Loucy (cell line): Measurements from ENCODE around the gene RNF44.

Experiments
- H2AFZ ChIP-seq: fragments of 200-600 bp; sonication (generic); 2 replicates; pipeline ENCODE4 v1.6.0; 2016; ENCODE audit warnings: antibody characterized with exemption, mild to moderate bottlenecking, low read length, moderate library complexity
- H3F3A ChIP-seq: fragments of 200-600 bp; 2 replicates; pipeline ENCODE4 v1.6.0; 2016; ENCODE audit warnings: antibody characterized with exemption, low read depth, mild to moderate bottlenecking
- H3K27me3 ChIP-seq: fragments of 200-600 bp; sonication (generic); 2 replicates; pipeline ENCODE4 v1.6.1; 2014; ENCODE audit warnings: low read length, mild to moderate bottlenecking; ENCODE audit not compliant: insufficient read depth, poor library complexity, severe bottlenecking
- H3K36me3 ChIP-seq: fragments of 200-600 bp; sonication (generic); 2 replicates; pipeline ENCODE4 v1.6.1; 2016; ENCODE audit warnings: low read length; ENCODE audit not compliant: insufficient read depth
- H3K4me1 ChIP-seq: fragments of 200-600 bp; sonication (generic); 2 replicates; pipeline ENCODE4 v1.5.1; 2014; ENCODE audit warnings: low read length, mild to moderate bottlenecking; ENCODE audit not compliant: insufficient read depth, poor library complexity, severe bottlenecking
- H3K4me2 ChIP-seq: fragments of 200-600 bp; sonication (generic); 2 replicates; pipeline ENCODE4 v1.6.0; 2014; ENCODE audit warnings: antibody characterized with exemption, low read length, low read depth, mild to moderate bottlenecking; ENCODE audit not compliant: poor library complexity, severe bottlenecking
- H3K4me3 ChIP-seq: fragments of 200-600 bp; sonication (generic); 2 replicates; pipeline ENCODE4 v1.5.1; 2014; ENCODE audit warnings: low read length, mild to moderate bottlenecking, mixed read lengths; ENCODE audit not compliant: poor library complexity, severe bottlenecking
- H3K79me2 ChIP-seq: fragments of 200-600 bp; sonication (generic); 2 replicates; pipeline ENCODE4 v1.6.1; 2014; ENCODE audit warnings: low read length; ENCODE audit not compliant: insufficient read depth
- H3K9ac ChIP-seq: fragments of 200-600 bp; sonication (generic); 2 replicates; pipeline ENCODE4 v1.6.0; 2014; ENCODE audit warnings: mild to moderate bottlenecking, low read depth, low read length, moderate library complexity; ENCODE audit not compliant: poor library complexity, severe bottlenecking
- H3K9me2 ChIP-seq: fragments of 200-600 bp; sonication (generic); replicated peaks from 2 replicates; pipeline ENCODE4 v1.6.1; 2016; ENCODE audit warnings: low read depth, low read length, mixed read lengths
- H3K9me3 ChIP-seq: fragments of 200-600 bp; sonication (generic); 2 replicates; pipeline ENCODE4 v1.6.1; 2014; ENCODE audit warnings: mild to moderate bottlenecking, antibody characterized with exemption, low read length, low read depth; ENCODE audit not compliant: insufficient read depth
- H4K20me1 ChIP-seq: fragments of 200-600 bp; sonication (generic); 2 replicates; pipeline ENCODE4 v1.6.0; 2014; ENCODE audit warnings: antibody characterized with exemption, low read length, mild to moderate bottlenecking; ENCODE audit not compliant: insufficient read depth, poor library complexity, severe bottlenecking
- CTCF ChIP-seq: fragments of 200-600 bp; sonication (generic); conservative IDR thresholded peaks from 2 replicates; pipeline ENCODE4 v1.5.1; 2014; ENCODE audit warnings: mild to moderate bottlenecking, antibody characterized with exemption, low read length
- EZH2phosphoT487 ChIP-seq: fragments of 200-600 bp; IDR thresholded peaks from 2 replicates; pipeline ENCODE4 v1.6.1; 2018; ENCODE audit warnings: antibody characterized with exemption, mild to moderate bottlenecking, moderate library complexity, borderline replicate concordance

Gene RNF44

DNA sequence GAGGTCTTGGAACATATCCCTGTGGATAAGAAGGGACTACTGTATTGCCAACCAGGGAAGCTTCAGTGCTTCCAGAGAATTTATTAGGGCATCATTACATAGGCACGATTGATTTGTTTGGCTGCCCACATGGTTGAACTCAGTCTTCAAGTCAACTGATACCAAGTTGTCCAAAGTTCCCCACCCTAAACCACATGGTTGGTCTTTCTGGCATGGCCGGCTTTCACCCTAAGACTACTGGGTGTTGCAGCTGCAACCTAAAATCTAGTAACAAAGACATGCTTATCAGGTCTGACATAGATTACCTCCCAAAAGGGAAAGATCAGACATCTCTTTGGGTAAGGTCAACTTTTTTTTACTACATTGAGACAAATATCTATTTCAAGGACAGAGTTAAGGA lies 52.0 kb downstream of the RNF44 start:
- Histone ChIP-seq H3F3A (no peaks in the 10 kb centered on the region), H3K9me3 (no peaks in the 10 kb centered on the region), H3K36me3 (peaks cover 28% of the 10 kb centered on the region; the same call in 1 of the 2 replicates), H3K79me2 (0 out of 2 replicates have a peak, but pooled peaks cover 4% of the 10 kb centered on the region), H3K4me1 (no peaks in the 10 kb centered on the region), H3K9ac (no peak overlapping the region), H3K4me3 (no peak overlapping the region), H3K27me3 (no peaks in the 10 kb centered on the region), H3K4me2 (no peak overlapping the region), H4K20me1 (no peaks in the 10 kb centered on the region), H3K9me2 (no peaks in the 10 kb centered on the region), H2AFZ (no peak overlapping the region)
- no peak for TF ChIP-seq CTCF
- TF ChIP-seq EZH2phosphoT487: no peak

- Histone ChIP-seq H3K9me2 (no peaks in the 10 kb centered on the region), H3K79me2 (0 out of 2 replicates have a peak, but pooled peaks cover 4% of the 10 kb centered on the region), H2AFZ (no peak overlapping the region), H4K20me1 (no peaks in the 10 kb centered on the region), H3K36me3 (peaks cover 11% of the 10 kb centered on the region; the same call in 1 of the 2 replicates), H3F3A (no peaks in the 10 kb centered on the region), H3K4me2 (no peak overlapping the region), H3K4me3 (no peak overlapping the region), H3K9me3 (no peaks in the 10 kb centered on the region), H3K27me3 (no peaks in the 10 kb centered on the region), H3K9ac (no peak overlapping the region), H3K4me1 (no peaks in the 10 kb centered on the region)
- TF ChIP-seq EZH2phosphoT487 (no peak), CTCF (no peak)
Measured at GRCh38 chr5:176481711-176482110, 55.5 kb downstream of the RNF44 start.
